ENCODE data around the gene ODF2. TPM values are rescaled to one million over a fixed set of nuclear protein-coding genes. Genes with fewer than 3 reads are reported as not detected.

The ODF2 gene
- total and polyA plus RNA-seq, 2 donors (not counting 3 experiments of a cell fraction or from before 2014, with no cell fraction given), result 16.7 to 49.5 TPM

GRCh38 chr9:128448746-128449145, 7.1 kb upstream of the ODF2 start:
- POLR2A ChIA-PET, result no interaction called here
- Histone ChIP-seq H3K79me2 (ENCODE audit: control insufficient read depth, insufficient read depth, low read length) (no peaks in the 10 kb centered on the region), H3K36me3 (ENCODE audit: control insufficient read depth in 2 of 2, extremely low read depth in 1 of 2, insufficient read depth in 2 of 2, low read length in 2 of 2) (no peaks in the 10 kb centered on the region), H3K27ac (ENCODE audit: insufficient read depth, low read depth, low read length) (no peak overlapping the region), H2AFZ (ENCODE audit: low read depth, low read length) (no peak overlapping the region), H3K9me3 (replicated peaks; ENCODE audit: control insufficient read depth, insufficient read depth, low read length) (no peaks in the 10 kb centered on the region), H3K4me2 (ENCODE audit: insufficient read depth, low read length) (no peak overlapping the region), H3K27me3 (ENCODE audit: control insufficient read depth in 2 of 2, insufficient read depth in 2 of 2, low read length in 2 of 2) (no peaks in the 10 kb centered on the region), H3K9ac (replicated peaks; ENCODE audit: extremely low read depth, insufficient read depth, low read length) (no peak overlapping the region), H4K20me1 (replicated peaks; ENCODE audit: control insufficient read depth, extremely low read depth, insufficient read depth, low read length) (no peaks in the 10 kb centered on the region), H3K4me1 (ENCODE audit: control insufficient read depth, extremely low read depth, insufficient read depth, low read length) (no peaks in the 10 kb centered on the region), H3K9me1 (replicated peaks; ENCODE audit: control insufficient read depth, extremely low read depth, insufficient read depth, low read length) (no peaks in the 10 kb centered on the region), H3K4me3 (replicated peaks in 1 of 3; ENCODE audit: insufficient read depth in 1 of 3, low read depth in 1 of 3, low read length in 3 of 3) (no peak overlapping the region)
- dilution Hi-C loops (cut with MboI; ENCODE audit: extremely low pct_ligation_motif_present, low sequenced_read_pairs), result no loop called here
- intact Hi-C loops (cut with micrococcal nuclease), result no loop called here
- no peak for DNase-seq (ENCODE audit: low read depth, low spot score)
- TF ChIP-seq POLR2A (IDR thresholded peaks at IDR 0.05; ENCODE audit: low read depth, low read length) (no peak), MAX (IDR thresholded peaks at IDR 0.05; ENCODE audit: insufficient read depth, insufficient read length) (no peak), EZH2 (IDR thresholded peaks at IDR 0.05; ENCODE audit: borderline replicate concordance, low read depth, low read length, severe bottlenecking) (no peak), GATA2 (IDR thresholded peaks at IDR 0.05; ENCODE audit: insufficient read depth, insufficient read length, low read depth, low read length) (no peak), JUN (IDR thresholded peaks at IDR 0.05; ENCODE audit: borderline replicate concordance, insufficient read depth, insufficient read length, low read depth) (no peak), FOS (IDR thresholded peaks at IDR 0.05; ENCODE audit: borderline replicate concordance, insufficient read depth, low read length) (no peak), CTCF (IDR thresholded peaks at IDR 0.05; ENCODE audit: extremely low read depth in 1 of 2, insufficient read depth in 1 of 2, low read depth in 1 of 2, low read length in 2 of 2) (no peak), POLR2AphosphoS5 (IDR thresholded peaks at IDR 0.05; ENCODE audit: insufficient read depth, low read depth, low read length) (no peak), MYC (IDR thresholded peaks at IDR 0.05; ENCODE audit: low read depth, low read length) (no peak)
- no TSS peak for BruUV-seq (replicated peaks)
- CTCF ChIA-PET, result interaction anchor here (1.3 to 7.6 kb wide), 2 partner anchors 10 to 28 kb away, joined by 4 to 57 read pairs; partner anchors contain the start of gene CERCAM
- no peak for FAIRE-seq
